ENCODE measurements around the gene MYH9.

Gene MYH9

DNA sequence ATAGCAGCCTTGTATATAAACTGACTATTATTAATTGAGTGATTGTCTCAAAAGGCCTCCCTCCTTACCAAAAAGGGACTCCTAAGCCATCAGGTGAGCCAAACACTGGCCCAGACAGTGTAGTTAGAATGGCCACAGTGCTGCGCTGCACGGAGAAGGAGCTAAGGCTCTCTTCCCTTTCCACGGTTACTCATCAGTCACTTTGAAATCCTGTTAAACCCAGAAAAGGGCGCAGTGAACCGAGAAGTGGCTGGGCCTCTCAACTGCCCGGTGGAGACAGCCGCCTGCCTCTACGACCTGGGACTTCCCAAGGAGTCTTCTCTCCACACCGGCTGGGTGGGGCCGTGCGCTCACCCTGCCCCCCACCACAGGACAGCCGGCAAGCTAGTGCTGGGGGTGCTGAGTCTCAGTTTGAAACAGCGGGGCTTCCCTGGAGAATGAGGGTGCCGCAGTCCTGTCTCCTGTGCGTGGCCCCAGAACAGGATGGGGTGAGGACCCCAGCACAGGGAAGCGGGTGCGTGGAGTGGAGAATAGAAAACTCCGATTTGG is 1.3 kb downstream of the MYH9 start:
- POLR2A ChIA-PET, result interaction anchor here (0.7 to 3.3 kb wide), 12 partner anchors 11 to 89 kb away, joined by 3 to 45 read pairs (median 7); no protein-coding TSS in a partner anchor
- H3K4me1 ChIP-seq (ENCODE audit: control insufficient read depth, insufficient read depth, low read length), result peaks cover 12% of the 10 kb centered on the region; the same call in 1 of the 2 replicates

DNA sequence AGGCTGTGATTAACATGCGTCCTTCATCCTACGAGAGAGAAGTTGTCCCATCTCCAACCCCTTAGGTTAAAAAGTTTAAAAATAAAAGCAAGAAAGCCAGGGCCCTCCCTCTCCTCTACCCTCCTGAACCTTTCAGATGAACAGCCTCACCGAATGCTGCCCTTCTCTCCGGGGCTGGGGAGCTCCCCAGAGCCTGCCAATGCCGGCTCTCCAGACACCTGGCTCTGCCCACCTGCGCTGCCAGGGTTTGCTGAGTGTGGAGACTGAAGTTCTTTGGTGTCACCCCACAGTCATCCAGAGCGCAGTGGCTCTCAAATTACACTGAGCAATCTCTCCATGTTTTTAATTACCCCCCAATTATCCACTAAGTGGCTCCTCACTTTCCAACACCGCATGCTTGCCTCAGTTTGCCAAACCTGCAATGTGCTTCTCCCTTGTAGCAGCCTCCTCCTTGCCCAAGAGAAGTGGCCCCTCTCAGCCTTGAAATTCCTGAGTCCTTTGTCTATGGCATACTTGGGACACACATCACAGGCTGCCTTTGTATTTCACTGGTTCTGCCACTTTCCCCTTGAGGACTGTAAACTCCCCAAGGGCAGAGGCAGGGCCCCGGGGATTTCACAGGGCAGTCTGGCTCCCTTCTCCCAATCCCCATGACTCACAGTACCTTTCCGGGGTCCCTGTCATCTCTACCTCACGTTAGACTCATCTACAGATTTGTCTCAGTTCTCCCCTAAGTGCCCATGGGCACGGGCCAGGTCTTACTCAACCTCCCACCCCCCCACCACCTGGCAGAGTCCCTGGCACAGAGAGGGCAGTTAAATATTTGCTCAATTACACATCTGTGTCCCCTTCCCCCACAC is 2.0 kb downstream of the MYH9 start:
- Histone ChIP-seq H3K36me3 (ENCODE audit: control insufficient read depth in 2 of 2, insufficient read depth in 1 of 2, low read length in 2 of 2) (peaks cover 9 to 14% of the 10 kb centered on the region in 2 experiments; a peak in 2 of 3 replicates), H3K9me3 (ENCODE audit: control insufficient read depth, insufficient read depth, low read depth, low read length) (no peaks in the 10 kb centered on the region), H3K27ac (ENCODE audit: extremely low read depth, low read depth, low read length) (peak overlapping the region; percentile 95), H3K4me1 (ENCODE audit: control insufficient read depth, insufficient read depth, low read length) (peaks cover 12% of the 10 kb centered on the region; the same call in 1 of the 2 replicates), H3K4me3 (ENCODE audit: low read depth, low read length) (peak overlapping the region; percentile 94)
- CTCF ChIA-PET, result interaction anchor here (0.7 to 1.4 kb wide), 12 partner anchors 15 to 101 kb away, joined by 3 to 6 read pairs (median 3); no protein-coding TSS in a partner anchor
- POLR2A ChIA-PET, result interaction anchor here (0.7 to 3.3 kb wide), 14 partner anchors 10 to 85 kb away, joined by 3 to 45 read pairs (median 4); no protein-coding TSS in a partner anchor
- TF ChIP-seq ZNF560 (tag by site-specific recombination; IDR thresholded peaks at IDR 0.05; ENCODE audit: borderline replicate concordance), result no peak
- 0 out of 2 replicates have a peak, but pooled peaks have one; percentile 37 for TF ChIP-seq SCRT2 (tag by site-specific recombination; IDR thresholded peaks at IDR 0.05)
- TF ChIP-seq, protein P1, sequence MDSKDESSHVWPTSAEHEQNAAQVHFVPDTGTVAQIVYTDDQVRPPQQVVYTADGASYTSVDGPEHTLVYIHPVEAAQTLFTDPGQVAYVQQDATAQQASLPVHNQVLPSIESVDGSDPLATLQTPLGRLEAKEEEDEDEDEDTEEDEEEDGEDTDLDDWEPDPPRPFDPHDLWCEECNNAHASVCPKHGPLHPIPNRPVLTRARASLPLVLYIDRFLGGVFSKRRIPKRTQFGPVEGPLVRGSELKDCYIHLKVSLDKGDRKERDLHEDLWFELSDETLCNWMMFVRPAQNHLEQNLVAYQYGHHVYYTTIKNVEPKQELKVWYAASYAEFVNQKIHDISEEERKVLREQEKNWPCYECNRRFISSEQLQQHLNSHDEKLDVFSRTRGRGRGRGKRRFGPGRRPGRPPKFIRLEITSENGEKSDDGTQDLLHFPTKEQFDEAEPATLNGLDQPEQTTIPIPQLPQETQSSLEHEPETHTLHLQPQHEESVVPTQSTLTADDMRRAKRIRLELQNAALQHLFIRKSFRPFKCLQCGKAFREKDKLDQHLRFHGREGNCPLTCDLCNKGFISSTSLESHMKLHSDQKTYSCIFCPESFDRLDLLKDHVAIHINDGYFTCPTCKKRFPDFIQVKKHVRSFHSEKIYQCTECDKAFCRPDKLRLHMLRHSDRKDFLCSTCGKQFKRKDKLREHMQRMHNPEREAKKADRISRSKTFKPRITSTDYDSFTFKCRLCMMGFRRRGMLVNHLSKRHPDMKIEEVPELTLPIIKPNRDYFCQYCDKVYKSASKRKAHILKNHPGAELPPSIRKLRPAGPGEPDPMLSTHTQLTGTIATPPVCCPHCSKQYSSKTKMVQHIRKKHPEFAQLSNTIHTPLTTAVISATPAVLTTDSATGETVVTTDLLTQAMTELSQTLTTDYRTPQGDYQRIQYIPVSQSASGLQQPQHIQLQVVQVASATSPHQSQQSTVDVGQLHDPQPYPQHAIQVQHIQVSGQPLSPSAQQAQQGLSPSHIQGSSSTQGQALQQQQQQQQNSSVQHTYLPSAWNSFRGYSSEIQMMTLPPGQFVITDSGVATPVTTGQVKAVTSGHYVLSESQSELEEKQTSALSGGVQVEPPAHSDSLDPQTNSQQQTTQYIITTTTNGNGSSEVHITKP (tag by site-specific recombination; IDR thresholded peaks at IDR 0.05), result peak; percentile 56; the same call in 1 of the 2 replicates
- TF ChIP-seq, protein P2, sequence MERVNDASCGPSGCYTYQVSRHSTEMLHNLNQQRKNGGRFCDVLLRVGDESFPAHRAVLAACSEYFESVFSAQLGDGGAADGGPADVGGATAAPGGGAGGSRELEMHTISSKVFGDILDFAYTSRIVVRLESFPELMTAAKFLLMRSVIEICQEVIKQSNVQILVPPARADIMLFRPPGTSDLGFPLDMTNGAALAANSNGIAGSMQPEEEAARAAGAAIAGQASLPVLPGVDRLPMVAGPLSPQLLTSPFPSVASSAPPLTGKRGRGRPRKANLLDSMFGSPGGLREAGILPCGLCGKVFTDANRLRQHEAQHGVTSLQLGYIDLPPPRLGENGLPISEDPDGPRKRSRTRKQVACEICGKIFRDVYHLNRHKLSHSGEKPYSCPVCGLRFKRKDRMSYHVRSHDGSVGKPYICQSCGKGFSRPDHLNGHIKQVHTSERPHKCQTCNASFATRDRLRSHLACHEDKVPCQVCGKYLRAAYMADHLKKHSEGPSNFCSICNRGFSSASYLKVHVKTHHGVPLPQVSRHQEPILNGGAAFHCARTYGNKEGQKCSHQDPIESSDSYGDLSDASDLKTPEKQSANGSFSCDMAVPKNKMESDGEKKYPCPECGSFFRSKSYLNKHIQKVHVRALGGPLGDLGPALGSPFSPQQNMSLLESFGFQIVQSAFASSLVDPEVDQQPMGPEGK (tag by site-specific recombination; IDR thresholded peaks at IDR 0.05), result peak; percentile 48; the same call in 1 of the 2 replicates
- no peak for TF ChIP-seq ZNF23 (tag by site-specific recombination; IDR thresholded peaks at IDR 0.05; ENCODE audit: borderline replicate concordance)
- peak; percentile 70 for TF ChIP-seq MZF1 (tag by site-specific recombination; IDR thresholded peaks at IDR 0.05; ENCODE audit: borderline replicate concordance)
- TF ChIP-seq IKZF3 (tag by site-specific recombination; IDR thresholded peaks at IDR 0.05), result peak; percentile 47; the same call in 1 of the 2 replicates
- TF ChIP-seq GLIS2 (tag by site-specific recombination; IDR thresholded peaks at IDR 0.05), result no peak
- peak; percentile 51 for TF ChIP-seq FEZF1 (tag by site-specific recombination; IDR thresholded peaks at IDR 0.05)
- peak; percentile 18; the same call in 1 of the 2 replicates for TF ChIP-seq ZEB2 (tag by site-specific recombination; IDR thresholded peaks at IDR 0.05)
- TF ChIP-seq ZNF600 (tag by site-specific recombination; IDR thresholded peaks at IDR 0.05), result peak; percentile 60; the same call in 1 of the 2 replicates
- TF ChIP-seq ZBTB20 (tag by site-specific recombination; IDR thresholded peaks at IDR 0.05), result peak; percentile 93
- TF ChIP-seq, protein P3, sequence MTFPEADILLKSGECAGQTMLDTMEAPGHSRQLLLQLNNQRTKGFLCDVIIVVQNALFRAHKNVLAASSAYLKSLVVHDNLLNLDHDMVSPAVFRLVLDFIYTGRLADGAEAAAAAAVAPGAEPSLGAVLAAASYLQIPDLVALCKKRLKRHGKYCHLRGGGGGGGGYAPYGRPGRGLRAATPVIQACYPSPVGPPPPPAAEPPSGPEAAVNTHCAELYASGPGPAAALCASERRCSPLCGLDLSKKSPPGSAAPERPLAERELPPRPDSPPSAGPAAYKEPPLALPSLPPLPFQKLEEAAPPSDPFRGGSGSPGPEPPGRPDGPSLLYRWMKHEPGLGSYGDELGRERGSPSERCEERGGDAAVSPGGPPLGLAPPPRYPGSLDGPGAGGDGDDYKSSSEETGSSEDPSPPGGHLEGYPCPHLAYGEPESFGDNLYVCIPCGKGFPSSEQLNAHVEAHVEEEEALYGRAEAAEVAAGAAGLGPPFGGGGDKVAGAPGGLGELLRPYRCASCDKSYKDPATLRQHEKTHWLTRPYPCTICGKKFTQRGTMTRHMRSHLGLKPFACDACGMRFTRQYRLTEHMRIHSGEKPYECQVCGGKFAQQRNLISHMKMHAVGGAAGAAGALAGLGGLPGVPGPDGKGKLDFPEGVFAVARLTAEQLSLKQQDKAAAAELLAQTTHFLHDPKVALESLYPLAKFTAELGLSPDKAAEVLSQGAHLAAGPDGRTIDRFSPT (tag by site-specific recombination; IDR thresholded peaks at IDR 0.05), result peak; percentile 66
- TF ChIP-seq, protein P4, sequence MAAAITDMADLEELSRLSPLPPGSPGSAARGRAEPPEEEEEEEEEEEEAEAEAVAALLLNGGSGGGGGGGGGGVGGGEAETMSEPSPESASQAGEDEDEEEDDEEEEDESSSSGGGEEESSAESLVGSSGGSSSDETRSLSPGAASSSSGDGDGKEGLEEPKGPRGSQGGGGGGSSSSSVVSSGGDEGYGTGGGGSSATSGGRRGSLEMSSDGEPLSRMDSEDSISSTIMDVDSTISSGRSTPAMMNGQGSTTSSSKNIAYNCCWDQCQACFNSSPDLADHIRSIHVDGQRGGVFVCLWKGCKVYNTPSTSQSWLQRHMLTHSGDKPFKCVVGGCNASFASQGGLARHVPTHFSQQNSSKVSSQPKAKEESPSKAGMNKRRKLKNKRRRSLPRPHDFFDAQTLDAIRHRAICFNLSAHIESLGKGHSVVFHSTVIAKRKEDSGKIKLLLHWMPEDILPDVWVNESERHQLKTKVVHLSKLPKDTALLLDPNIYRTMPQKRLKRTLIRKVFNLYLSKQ (tag by site-specific recombination; IDR thresholded peaks at IDR 0.05; ENCODE audit: borderline replicate concordance), result no peak

More for the DNA sequence above, 1.3 kb downstream of the MYH9 start:
- H3K36me3 ChIP-seq (ENCODE audit: control insufficient read depth in 2 of 2, insufficient read depth in 1 of 2, low read length in 2 of 2), result peaks cover 5 to 14% of the 10 kb centered on the region in 2 experiments; a peak in 2 of 3 replicates
- H3K27ac ChIP-seq (ENCODE audit: extremely low read depth, low read depth, low read length), result peak overlapping the region; percentile 95
- CTCF ChIA-PET, result interaction anchor here (0.6 to 1.1 kb wide), 5 partner anchors 17 to 79 kb away, joined by 3 to 4 read pairs (median 3); no protein-coding TSS in a partner anchor
- peak overlapping the region; percentile 94 for H3K4me3 ChIP-seq (ENCODE audit: low read depth, low read length)
- TF ChIP-seq ZNF664 (tag by site-specific recombination; IDR thresholded peaks at IDR 0.05), result peak; percentile 46; the same call in 1 of the 2 replicates
- TF ChIP-seq ZNF366 (tag by site-specific recombination; conservative IDR thresholded peaks at IDR 0.05), result 0 out of 2 replicates have a peak, but pooled peaks have one; percentile 10
- TF ChIP-seq KLF7 (tag by site-specific recombination; IDR thresholded peaks at IDR 0.05; ENCODE audit: borderline replicate concordance), result 0 out of 2 replicates have a peak, but pooled peaks have one; percentile 27
- TF ChIP-seq ZIC2 (tag by site-specific recombination; IDR thresholded peaks at IDR 0.05), result peak; percentile 23
- no peak for TF ChIP-seq ZNF169 (tag by site-specific recombination; IDR thresholded peaks at IDR 0.05)
- TF ChIP-seq ZBTB8A (tag by site-specific recombination; IDR thresholded peaks at IDR 0.05), result peak; percentile 90
- 0 out of 2 replicates have a peak, but pooled peaks have one; percentile 13 for TF ChIP-seq ZFP69B (tag by site-specific recombination; IDR thresholded peaks at IDR 0.05)
- 0 out of 2 replicates have a peak, but pooled peaks have one; percentile 31 for TF ChIP-seq TRIM28 (IDR thresholded peaks at IDR 0.05; ENCODE audit: borderline replicate concordance, low read length)
- TF ChIP-seq ZNF335 (tag by site-specific recombination; conservative IDR thresholded peaks at IDR 0.05), result peak; percentile 77; the same call in 1 of the 2 replicates
- TF ChIP-seq, protein P5, sequence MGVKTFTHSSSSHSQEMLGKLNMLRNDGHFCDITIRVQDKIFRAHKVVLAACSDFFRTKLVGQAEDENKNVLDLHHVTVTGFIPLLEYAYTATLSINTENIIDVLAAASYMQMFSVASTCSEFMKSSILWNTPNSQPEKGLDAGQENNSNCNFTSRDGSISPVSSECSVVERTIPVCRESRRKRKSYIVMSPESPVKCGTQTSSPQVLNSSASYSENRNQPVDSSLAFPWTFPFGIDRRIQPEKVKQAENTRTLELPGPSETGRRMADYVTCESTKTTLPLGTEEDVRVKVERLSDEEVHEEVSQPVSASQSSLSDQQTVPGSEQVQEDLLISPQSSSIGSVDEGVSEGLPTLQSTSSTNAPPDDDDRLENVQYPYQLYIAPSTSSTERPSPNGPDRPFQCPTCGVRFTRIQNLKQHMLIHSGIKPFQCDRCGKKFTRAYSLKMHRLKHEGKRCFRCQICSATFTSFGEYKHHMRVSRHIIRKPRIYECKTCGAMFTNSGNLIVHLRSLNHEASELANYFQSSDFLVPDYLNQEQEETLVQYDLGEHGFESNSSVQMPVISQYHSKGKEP (tag by site-specific recombination; IDR thresholded peaks at IDR 0.05), result no peak
- H3K9me3 ChIP-seq (ENCODE audit: control insufficient read depth, insufficient read depth, low read depth, low read length), result no peaks in the 10 kb centered on the region

All from HEK293 (cell line).